B cell (primary cell): ENCODE measurements around the gene PARVG. TPM values are rescaled to one million over a fixed set of nuclear protein-coding genes. Genes with fewer than 3 reads are reported as not detected.

Experiments
- ATAC-seq: fragments of 200-7000 bp; cut with Tn5 transposase; one replicate; pipeline ENCODE4 v1.10.0; 2021; ENCODE audit warnings: low read depth, mild to moderate bottlenecking, moderate number of reproducible peaks, moderate library complexity
- CTCF ChIA-PET: fragments of 350-600 bp; sonication (Branson Sonifier 250); formaldehyde crosslinking; loops from one replicate; lab custom pipeline; 2021; ENCODE audit warnings: antibody characterized with exemption, inconsistent platforms; lab: Charles Lee
- POLR2A ChIA-PET: fragments of 350-600 bp; sonication (Branson Sonifier 250); formaldehyde crosslinking; loops from one replicate; lab custom pipeline; 2021; ENCODE audit warnings: antibody characterized with exemption; lab: Charles Lee
- DNase-seq: peaks from one replicate; pipeline ENCODE4 v3.0.0; 2013
- H2AFZ ChIP-seq: 2 replicates; pipeline ENCODE4 v1.6.1; 2012; ENCODE audit warnings: mild to moderate bottlenecking, low read depth, low read length; ENCODE audit not compliant: insufficient read depth, poor library complexity, severe bottlenecking
- H3K27ac ChIP-seq, 2 donors: 1 replicate in 1 of 2; 2 replicates in 1 of 2; pipeline ENCODE4 v1.5.1; 2012 to 2013; ENCODE audit warnings: low read length in 2 of 2, mild to moderate bottlenecking in 2 of 2, moderate library complexity in 1 of 2
- H3K27me3 ChIP-seq, 4 experiments: fragments of 200-600 bp in 1 of 4; sonication (generic) in 1 of 4; replicated peaks in 1 of 4; 1 replicate in 2 of 4; 2 replicates in 2 of 4; pipeline versions ENCODE4 v1.6.1 to v1.7.0; 2013 to 2016; ENCODE audit warnings: low read length in 3 of 4, mild to moderate bottlenecking in 2 of 4, mixed read lengths in 1 of 4, moderate library complexity in 1 of 4; ENCODE audit not compliant: insufficient read depth in 4 of 4, control insufficient read depth in 3 of 4; ENCODE audit errors: control extremely low read depth in 1 of 4
- H3K36me3 ChIP-seq, 2 experiments: replicated peaks in 1 of 2; 1 replicate in 1 of 2; 2 replicates in 1 of 2; pipeline versions ENCODE4 v1.6.1 to v1.7.1; 2013; ENCODE audit warnings: low read length in 1 of 2; ENCODE audit not compliant: insufficient read depth in 2 of 2, control insufficient read depth in 1 of 2; ENCODE audit errors: control extremely low read depth in 1 of 2, extremely low read depth in 1 of 2
- H3K4me1 ChIP-seq, 2 donors: fragments of 200-600 bp in 1 of 2; sonication (generic) in 1 of 2; 1 replicate in 1 of 2; 2 replicates in 1 of 2; pipeline versions ENCODE4 v1.5.1 to v1.6.1; 2013 to 2017; ENCODE audit warnings: low read length in 2 of 2; ENCODE audit not compliant: control insufficient read depth in 2 of 2, insufficient read depth in 2 of 2
- H3K4me2 ChIP-seq: replicated peaks from 2 replicates; pipeline ENCODE3; 2012; ENCODE audit warnings: mild to moderate bottlenecking, low read depth, low read length; ENCODE audit not compliant: poor library complexity, severe bottlenecking
- H3K4me3 ChIP-seq, 5 experiments: fragments of 200-600 bp in 1 of 5; sonication (generic) in 1 of 5; 1 replicate in 3 of 5; 2 replicates in 2 of 5; pipeline versions ENCODE4 v1.5.1 to v1.7.0; 2011 to 2016; ENCODE audit warnings: low read length in 4 of 5, mild to moderate bottlenecking in 4 of 5, low read depth in 2 of 5, control low read depth in 1 of 5, moderate library complexity in 1 of 5; ENCODE audit not compliant: insufficient read depth in 1 of 5; ENCODE audit errors: control extremely low read depth in 1 of 5, extremely low read depth in 1 of 5
- H3K79me2 ChIP-seq: fragments of 200-600 bp; sonication (generic); one replicate; pipeline ENCODE4 v1.6.0; 2016; ENCODE audit warnings: low read length; ENCODE audit not compliant: control insufficient read depth, insufficient read depth
- H3K9ac ChIP-seq: fragments of 200-600 bp; sonication (generic); 2 replicates; pipeline ENCODE4 v1.6.1; 2017; ENCODE audit warnings: mild to moderate bottlenecking, low read length, moderate library complexity
- H3K9me3 ChIP-seq, 3 donors: one replicate each; pipeline versions ENCODE4 v1.6.1 to v1.7.1; 2013; ENCODE audit warnings: low read length in 2 of 3; ENCODE audit not compliant: control insufficient read depth in 2 of 3, insufficient read depth in 1 of 3; ENCODE audit errors: control extremely low read depth in 1 of 3
- H4K20me1 ChIP-seq: 2 replicates; pipeline ENCODE4 v1.6.0; 2012; ENCODE audit warnings: mild to moderate bottlenecking, low read length; ENCODE audit not compliant: insufficient read depth, control insufficient read depth, poor library complexity, severe bottlenecking
- H3K27ac Mint-ChIP-seq: one replicate; pipeline ENCODE4 v1.8.0; 2021; ENCODE audit warnings: mixed read lengths
- H3K27me3 Mint-ChIP-seq: one replicate; pipeline ENCODE4 v1.8.0; 2021; ENCODE audit warnings: mixed read lengths
- H3K4me1 Mint-ChIP-seq: one replicate; pipeline ENCODE4 v1.8.0; 2021; ENCODE audit warnings: mixed read lengths
- H3K4me3 Mint-ChIP-seq: one replicate; pipeline ENCODE4 v1.8.0; 2021; ENCODE audit warnings: mixed read lengths
- H3K9me3 Mint-ChIP-seq: one replicate; pipeline ENCODE4 v1.8.0; 2022; ENCODE audit warnings: mixed read lengths; ENCODE audit not compliant: insufficient read depth
- EZH2 ChIP-seq: IDR thresholded peaks from 2 replicates; pipeline ENCODE4 v1.6.1; 2012; ENCODE audit warnings: borderline replicate concordance, low read depth, mild to moderate bottlenecking, moderate library complexity, low read length; ENCODE audit not compliant: insufficient read depth, poor library complexity, severe bottlenecking
- WGBS: methylation state at CpG from one replicate; pipeline ENCODE4 v1.1.5; 2013; ENCODE audit warnings: missing lambda C conversion rate; ENCODE audit not compliant: insufficient coverage; 5-methylcytosine and 5-hydroxymethylcytosine counted together
- intact Hi-C: fragments of 100-400 bp; cut with micrococcal nuclease; formaldehyde crosslinking; loops from one replicate; pipeline ENCODE4 v1.10.0; 2022
- polyA plus RNA-seq: library from polyadenylated mRNA; depleted of rRNA; stranded (reverse); fragments of >200 nt; gene quantifications from 2 replicates; pipeline ENCODE4 v1.2.3, GENCODE V29; 2012
- total RNA-seq, 2 donors: library from RNA; stranded (reverse); fragments of 120-200 nt in 1 of 2; gene quantifications; 1 replicate in 1 of 2; 2 replicates in 1 of 2; pipeline versions ENCODE4 v1.2.3 to v1.2.4, GENCODE V29; 2013 to 2022
- TF ChIP-seq, protein P1 (sequence below): fragments of 200-600 bp; IDR thresholded peaks from one replicate; pipeline ENCODE4 v1.8.0; 2022; ENCODE audit warnings: antibody characterized with exemption, mild to moderate bottlenecking

The PARVG gene
- total and polyA plus RNA-seq, 2 donors (not counting 1 experiment from before 2014, with no cell fraction given) = 247 to 698 TPM

DNA sequence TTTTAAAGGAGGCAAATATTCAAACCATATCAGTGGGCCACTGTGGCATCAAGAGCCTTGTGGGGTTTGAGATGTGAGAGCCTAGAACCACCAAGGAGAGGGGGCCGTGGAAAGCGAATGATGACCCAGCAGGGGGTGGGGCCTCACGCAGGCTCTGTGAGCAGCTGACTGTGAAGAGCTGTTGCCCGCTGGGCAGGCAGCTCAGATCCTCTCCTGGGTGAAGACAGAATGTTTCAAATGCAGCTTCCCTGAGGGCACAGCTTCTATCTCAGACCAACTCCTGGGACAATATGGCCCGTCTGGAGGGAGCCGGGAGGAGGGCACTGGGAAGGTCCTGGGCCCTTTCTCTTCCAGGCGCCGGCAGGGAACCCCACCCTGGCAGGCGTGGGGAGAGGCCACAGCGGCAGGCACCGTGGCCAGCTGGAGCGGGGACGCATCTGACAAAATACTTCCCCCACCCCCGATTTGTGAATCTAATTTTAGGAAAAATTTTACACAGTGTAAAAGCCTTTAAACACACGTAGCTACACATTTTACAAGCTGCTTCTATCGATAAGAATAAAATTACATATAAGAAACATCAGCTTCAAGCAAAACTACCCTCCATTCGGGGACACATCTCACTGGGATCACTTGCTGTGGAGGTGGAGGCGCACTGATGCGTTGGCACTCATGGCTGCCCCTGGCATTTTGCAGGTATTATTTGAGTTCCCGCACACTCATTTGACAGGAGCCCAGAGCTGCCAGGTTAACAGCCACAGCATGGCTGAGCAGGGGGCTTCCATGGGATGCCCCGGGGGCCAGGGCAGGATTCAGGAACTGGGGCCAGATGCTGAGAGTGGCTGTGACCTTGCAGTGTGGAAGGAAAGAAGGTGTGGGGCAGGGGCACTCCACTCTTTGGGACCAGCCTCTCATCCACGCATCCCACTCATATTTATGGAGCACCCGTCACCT, 40.3 kb downstream of the PARVG start:
- 94% methylated on average over 21 of the region's 23 CpGs for WGBS
- ATAC-seq = no peak
- peaks cover 20% of the 10 kb centered on the region for H3K27me3 Mint-ChIP-seq
- intact Hi-C loops = no loop called here
- no peak overlapping the region for H3K27ac Mint-ChIP-seq
- no peaks in the 10 kb centered on the region for H3K4me1 ChIP-seq
- no peak for DNase-seq
- H3K36me3 ChIP-seq = no peaks in the 10 kb centered on the region
- no peak overlapping the region for H3K4me3 Mint-ChIP-seq
- peaks cover 0 to 5% (median 0%) of the 10 kb centered on the region in 4 experiments for H3K27me3 ChIP-seq
- H3K4me3 ChIP-seq = no peak overlapping the region
- CTCF ChIA-PET = no interaction called here
- no peaks in the 10 kb centered on the region for H3K9me3 Mint-ChIP-seq
- peaks cover 0 to 6% (median 0%) of the 10 kb centered on the region in 3 donors for H3K9me3 ChIP-seq
- H2AFZ ChIP-seq = no peak overlapping the region
- no peak overlapping the region for H3K27ac ChIP-seq
- H3K79me2 ChIP-seq = no peaks in the 10 kb centered on the region
- H3K9ac ChIP-seq = no peak overlapping the region
- no peak overlapping the region for H3K4me2 ChIP-seq
- POLR2A ChIA-PET = no interaction called here
- H3K4me1 Mint-ChIP-seq = no peaks in the 10 kb centered on the region
- TF ChIP-seq, protein P1, sequence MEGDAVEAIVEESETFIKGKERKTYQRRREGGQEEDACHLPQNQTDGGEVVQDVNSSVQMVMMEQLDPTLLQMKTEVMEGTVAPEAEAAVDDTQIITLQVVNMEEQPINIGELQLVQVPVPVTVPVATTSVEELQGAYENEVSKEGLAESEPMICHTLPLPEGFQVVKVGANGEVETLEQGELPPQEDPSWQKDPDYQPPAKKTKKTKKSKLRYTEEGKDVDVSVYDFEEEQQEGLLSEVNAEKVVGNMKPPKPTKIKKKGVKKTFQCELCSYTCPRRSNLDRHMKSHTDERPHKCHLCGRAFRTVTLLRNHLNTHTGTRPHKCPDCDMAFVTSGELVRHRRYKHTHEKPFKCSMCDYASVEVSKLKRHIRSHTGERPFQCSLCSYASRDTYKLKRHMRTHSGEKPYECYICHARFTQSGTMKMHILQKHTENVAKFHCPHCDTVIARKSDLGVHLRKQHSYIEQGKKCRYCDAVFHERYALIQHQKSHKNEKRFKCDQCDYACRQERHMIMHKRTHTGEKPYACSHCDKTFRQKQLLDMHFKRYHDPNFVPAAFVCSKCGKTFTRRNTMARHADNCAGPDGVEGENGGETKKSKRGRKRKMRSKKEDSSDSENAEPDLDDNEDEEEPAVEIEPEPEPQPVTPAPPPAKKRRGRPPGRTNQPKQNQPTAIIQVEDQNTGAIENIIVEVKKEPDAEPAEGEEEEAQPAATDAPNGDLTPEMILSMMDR = no peak
- no peak for TF ChIP-seq EZH2
- no peaks in the 10 kb centered on the region for H4K20me1 ChIP-seq
